IPS-NIHi7 (cell line): Measurements from ENCODE around the gene DARS2.

Source experiments
- DNase-seq: peaks from one replicate; pipeline ENCODE4 v3.0.0; 2012; ENCODE audit warnings: mixed read lengths; ENCODE audit errors: extremely low spot score

Gene DARS2

GRCh38 chr1:173886746-173887611 lies 62.5 kb downstream of the DARS2 start:
- no peak for DNase-seq

- no peak for DNase-seq
These were observed 63.2 kb downstream of the DARS2 start for GRCh38 chr1:173887627-173888026.

GRCh38 chr1:173888749-173889148 lies 64.3 kb downstream of the DARS2 start:
- DNase-seq: no peak

GRCh38 chr1:173889885-173890284 lies 65.4 kb downstream of the DARS2 start:
- no peak for DNase-seq

- DNase-seq: no peak
These were observed 69.1 kb downstream of the DARS2 start for GRCh38 chr1:173893611-173894010.

GRCh38 chr1:173894189-173894588 lies 69.7 kb downstream of the DARS2 start:
- no peak for DNase-seq

- DNase-seq: no peak
These were observed 76.0 kb downstream of the DARS2 start for GRCh38 chr1:173900427-173900826.

GRCh38 chr1:173900992-173901391 lies 76.5 kb downstream of the DARS2 start:
- DNase-seq: no peak

- DNase-seq: no peak
These were observed 79.5 kb downstream of the DARS2 start for GRCh38 chr1:173903827-173904531.
